ENCODE data around the gene MAGEA2.
"Not testable (repeated sequence)": the region's sequence is repeated elsewhere in the genome, so short reads cannot be mapped to it uniquely, and the experiment has no call there.

MAGEA2 gene, protein sequence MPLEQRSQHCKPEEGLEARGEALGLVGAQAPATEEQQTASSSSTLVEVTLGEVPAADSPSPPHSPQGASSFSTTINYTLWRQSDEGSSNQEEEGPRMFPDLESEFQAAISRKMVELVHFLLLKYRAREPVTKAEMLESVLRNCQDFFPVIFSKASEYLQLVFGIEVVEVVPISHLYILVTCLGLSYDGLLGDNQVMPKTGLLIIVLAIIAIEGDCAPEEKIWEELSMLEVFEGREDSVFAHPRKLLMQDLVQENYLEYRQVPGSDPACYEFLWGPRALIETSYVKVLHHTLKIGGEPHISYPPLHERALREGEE

DNA sequence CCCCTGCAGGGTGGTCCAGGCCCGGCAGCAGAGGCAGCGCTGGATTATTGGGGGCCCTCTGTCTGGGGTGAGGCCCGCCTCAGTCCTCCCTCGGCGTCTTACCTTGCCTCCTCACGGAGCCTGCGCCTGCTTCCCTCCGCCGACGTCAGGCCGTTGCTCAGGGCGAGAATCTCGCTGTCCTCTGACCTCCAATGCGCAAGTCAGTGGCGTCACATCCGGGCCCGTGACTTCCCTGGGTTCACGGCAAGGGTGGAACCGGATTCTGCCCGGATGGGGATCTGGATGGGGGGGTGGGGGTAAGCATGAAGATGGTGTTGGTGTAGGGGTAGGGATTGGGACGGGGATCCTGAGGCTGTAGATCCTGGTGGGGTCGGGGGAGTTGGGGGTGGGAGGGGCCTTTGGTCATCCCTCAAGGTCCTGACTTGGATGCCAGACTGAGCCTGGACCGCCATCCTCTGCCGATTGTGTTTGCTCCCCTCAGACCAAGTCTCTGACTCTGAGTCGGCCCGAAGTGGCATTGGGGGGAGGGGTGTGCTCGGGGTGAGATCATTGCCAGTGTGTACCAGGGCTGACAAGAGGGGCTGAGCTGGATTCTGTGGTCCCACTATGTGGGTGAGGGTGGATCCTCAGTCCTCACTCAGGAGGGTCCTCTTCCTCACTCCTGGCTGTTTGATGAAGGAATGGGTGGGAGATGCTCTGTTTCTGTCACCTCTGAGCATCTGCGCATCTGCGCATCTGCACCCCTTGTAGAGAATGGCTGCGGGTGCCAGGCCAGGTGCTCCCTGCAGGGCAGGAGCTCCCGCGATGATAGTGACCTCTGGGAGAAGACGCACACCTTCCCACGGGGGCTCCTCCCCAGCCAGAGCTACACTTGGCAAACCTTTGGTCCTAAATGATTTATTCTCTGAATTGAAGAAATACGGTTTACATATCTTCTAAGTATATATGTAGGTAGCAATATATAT lies at the start of gene MAGEA2:
TSS of gene MAGEA2 (minus strand) at position 157 of the 965 bp plus-strand sequence. CDS start 2,479 bp downstream, outside the sequence.
- in situ Hi-C loops (cut with HindIII; ENCODE audit: low sequenced_read_pairs): not testable (repeated sequence)

DNA sequence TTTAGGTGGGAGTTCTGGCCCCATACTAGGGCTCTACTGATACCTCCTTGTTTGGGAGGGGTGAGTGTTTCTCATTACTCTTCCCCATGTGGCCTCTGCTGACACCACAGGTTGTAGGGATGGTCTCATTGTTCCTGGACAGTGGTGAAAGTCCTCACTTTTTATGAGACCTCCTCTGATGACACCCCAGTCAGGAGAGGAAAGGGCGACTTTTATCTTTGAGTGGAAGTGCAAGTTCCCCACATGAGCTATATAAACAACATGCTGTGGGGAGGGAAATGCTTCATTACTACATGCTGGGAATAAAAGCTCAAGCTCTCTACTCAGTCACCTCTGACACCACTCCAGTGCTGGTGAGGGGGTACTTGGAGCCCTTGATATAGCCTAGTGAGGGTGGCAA lies 45.3 kb upstream of the MAGEA2 start:
- in situ Hi-C loops (cut with HindIII; ENCODE audit: low sequenced_read_pairs): no loop called here

GRCh38 chrX:152787062-152787461 lies 33.4 kb upstream of the MAGEA2 start:
- in situ Hi-C loops (cut with HindIII; ENCODE audit: low sequenced_read_pairs): not testable (repeated sequence)

GRCh38 chrX:152769549-152770289 lies 16.1 kb upstream of the MAGEA2 start, which contains the start of gene MAGEA6:
MAGEA6 (minus strand) TSS chrX:152769689; CDS start chrX:152767650, 2,039 bp downstream.
- in situ Hi-C loops (cut with HindIII; ENCODE audit: low sequenced_read_pairs): not testable (repeated sequence)

- in situ Hi-C loops (cut with HindIII; ENCODE audit: low sequenced_read_pairs): not testable (repeated sequence)
Observed at GRCh38 chrX:152766562-152766961, 12.9 kb upstream of the MAGEA2 start.

- in situ Hi-C loops (cut with HindIII; ENCODE audit: low sequenced_read_pairs): not testable (repeated sequence)
Observed at GRCh38 chrX:152761582-152761981, 7.9 kb upstream of the MAGEA2 start.

DNA sequence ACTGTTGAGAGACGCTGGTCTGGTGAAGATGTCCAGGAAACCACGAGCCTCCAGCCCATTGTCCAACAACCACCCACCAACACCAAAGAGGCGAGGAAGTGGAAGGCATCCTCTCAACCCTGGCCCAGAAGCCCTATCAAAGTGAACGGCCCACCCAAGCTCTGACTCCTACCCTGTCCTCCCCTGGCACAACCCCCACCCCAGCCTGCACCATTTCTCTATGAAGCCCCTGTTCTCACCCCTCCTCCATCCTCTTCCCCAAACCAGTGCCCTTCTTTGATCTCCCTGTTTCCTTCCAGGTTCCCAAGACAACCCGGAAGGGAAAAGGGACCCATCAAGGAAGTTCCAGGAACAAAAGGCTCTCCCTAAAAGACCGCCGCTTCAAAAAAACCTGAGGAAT lies 5.9 kb upstream of the MAGEA2 start:
- in situ Hi-C loops (cut with HindIII; ENCODE audit: low sequenced_read_pairs): not testable (repeated sequence)

- in situ Hi-C loops (cut with HindIII; ENCODE audit: low sequenced_read_pairs): not testable (repeated sequence)
Observed at GRCh38 chrX:152758918-152759317, 5.3 kb upstream of the MAGEA2 start, which contains the start of gene CSAG3. CSAG3 (plus strand) TSS chrX:152759218.

- in situ Hi-C loops (cut with HindIII; ENCODE audit: low sequenced_read_pairs): not testable (repeated sequence)
Observed at GRCh38 chrX:152754871-152755270, 1.2 kb upstream of the MAGEA2 start.

DNA sequence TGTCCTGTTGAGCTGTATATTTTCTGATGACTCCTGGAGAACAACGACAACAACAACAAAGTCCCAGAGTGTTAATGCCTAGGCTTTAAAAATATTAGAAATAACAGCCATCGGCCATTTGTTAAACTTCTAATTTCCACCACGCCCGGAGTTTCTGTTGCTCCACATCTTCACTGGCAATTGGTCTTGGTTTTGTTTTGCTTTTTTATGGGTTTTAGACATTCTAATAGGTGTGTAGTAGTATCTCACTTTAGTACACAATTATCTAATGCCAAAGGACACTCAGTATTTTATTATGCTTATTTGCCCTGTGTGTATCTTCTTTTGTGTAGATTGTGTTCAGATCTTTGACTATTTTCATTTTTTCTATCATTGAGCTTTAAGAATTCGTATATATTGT lies 15.1 kb downstream of the MAGEA2 start:
- in situ Hi-C loops (cut with HindIII; ENCODE audit: low sequenced_read_pairs): no loop called here

DNA sequence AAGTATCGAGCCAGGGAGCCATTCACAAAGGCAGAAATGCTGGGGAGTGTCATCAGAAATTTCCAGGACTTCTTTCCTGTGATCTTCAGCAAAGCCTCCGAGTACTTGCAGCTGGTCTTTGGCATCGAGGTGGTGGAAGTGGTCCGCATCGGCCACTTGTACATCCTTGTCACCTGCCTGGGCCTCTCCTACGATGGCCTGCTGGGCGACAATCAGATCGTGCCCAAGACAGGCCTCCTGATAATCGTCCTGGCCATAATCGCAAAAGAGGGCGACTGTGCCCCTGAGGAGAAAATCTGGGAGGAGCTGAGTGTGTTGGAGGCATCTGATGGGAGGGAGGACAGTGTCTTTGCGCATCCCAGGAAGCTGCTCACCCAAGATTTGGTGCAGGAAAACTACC lies 17.1 kb downstream of the MAGEA2 start:
- in situ Hi-C loops (cut with HindIII; ENCODE audit: low sequenced_read_pairs): not testable (repeated sequence)

GRCh38 chrX:152735860-152736511 lies 17.7 kb downstream of the MAGEA2 start:
- in situ Hi-C loops (cut with HindIII; ENCODE audit: low sequenced_read_pairs): no loop called here

DNA sequence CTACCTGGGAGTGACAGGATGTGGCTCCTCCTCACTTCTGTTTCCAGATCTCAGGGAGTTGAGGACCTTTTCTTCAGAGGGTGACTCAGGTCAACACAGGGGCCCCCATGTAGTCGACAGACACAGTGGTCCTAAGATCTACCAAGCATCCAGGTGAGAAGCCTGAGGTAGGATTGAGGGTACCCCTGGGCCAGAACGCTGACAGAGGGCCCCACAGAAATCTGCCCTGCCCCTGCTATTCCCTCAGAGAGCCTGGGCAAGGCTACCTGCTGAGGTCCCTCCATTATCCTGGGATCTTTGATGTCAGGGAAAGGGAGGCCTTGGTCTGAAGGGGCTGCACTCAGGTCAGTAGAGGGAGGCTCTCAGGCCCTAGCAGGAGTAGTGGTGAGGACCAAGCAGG lies 18.5 kb downstream of the MAGEA2 start:
- in situ Hi-C loops (cut with HindIII; ENCODE audit: low sequenced_read_pairs): no loop called here

DNA sequence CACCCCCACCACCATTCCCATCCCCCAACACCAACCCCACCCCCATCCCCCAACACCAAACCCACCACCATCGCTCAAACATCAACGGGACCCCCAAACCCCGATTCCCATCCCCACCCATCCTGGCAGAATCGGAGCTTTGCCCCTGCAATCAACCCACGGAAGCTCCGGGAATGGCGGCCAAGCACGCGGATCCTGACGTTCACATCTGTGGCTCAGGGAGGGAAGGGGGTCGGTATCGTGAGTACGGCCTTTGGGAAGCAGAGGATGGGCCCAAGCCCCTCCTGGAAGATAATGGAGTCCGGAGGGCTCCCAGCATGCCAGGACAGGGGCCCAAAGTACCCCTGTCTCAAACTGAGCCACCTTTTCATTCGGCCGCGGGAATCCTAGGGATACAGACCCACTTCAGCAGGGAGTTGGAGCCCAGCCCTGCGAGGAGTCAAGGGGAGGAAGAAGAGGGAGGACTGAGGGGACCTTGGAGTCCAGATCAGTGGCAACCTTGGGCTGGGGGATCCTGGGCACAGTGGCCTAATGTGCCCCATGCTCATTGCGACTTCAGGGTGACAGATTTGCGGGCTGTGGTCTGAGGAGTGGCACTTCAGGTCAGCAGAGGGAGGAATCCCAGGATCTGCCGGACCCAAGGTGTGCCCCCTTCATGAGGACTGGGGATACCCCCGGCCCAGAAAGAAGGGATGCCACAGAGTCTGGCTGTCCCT lies 19.3 kb downstream of the MAGEA2 start:
- in situ Hi-C loops (cut with HindIII; ENCODE audit: low sequenced_read_pairs): not testable (repeated sequence)

GRCh38 chrX:152733261-152733975 lies 20.2 kb downstream of the MAGEA2 start, which contains the start of the genes CSAG1 and MAGEA12:
CSAG1 (minus strand) TSS chrX:152733721; CDS start chrX:152732460, 1,261 bp downstream.
MAGEA12 (plus strand) TSS chrX:152733757; CDS start chrX:152736162, 2,405 bp downstream.
- in situ Hi-C loops (cut with HindIII; ENCODE audit: low sequenced_read_pairs): no loop called here

DNA sequence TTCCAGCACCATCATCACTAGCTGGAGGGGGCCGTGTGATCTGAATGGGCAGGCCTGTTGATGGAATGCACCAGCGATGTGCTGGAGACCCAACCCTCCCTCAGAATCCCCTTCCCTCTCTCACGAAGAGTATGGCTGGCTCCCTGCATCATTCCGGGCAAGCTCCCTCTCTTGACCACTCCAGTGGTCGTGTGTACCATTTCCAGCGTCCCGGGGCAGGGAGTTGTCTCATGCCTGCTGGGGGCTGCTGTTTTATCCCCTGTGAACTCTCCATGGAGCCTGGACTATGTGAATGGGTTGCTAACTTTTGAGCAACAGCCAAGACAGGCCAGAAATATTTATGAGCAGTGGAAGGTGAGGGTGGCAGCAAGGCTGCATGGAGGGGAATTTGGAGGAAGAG lies 28.2 kb downstream of the MAGEA2 start:
- in situ Hi-C loops (cut with HindIII; ENCODE audit: low sequenced_read_pairs): no loop called here

GRCh38 chrX:152713815-152714787 lies 39.5 kb downstream of the MAGEA2 start, which contains the start of gene MAGEA2B:
MAGEA2B (plus strand) TSS chrX:152714628; CDS start chrX:152717107, 2,479 bp downstream.
- in situ Hi-C loops (cut with HindIII; ENCODE audit: low sequenced_read_pairs): not testable (repeated sequence)
